Central memory CD8-positive, alpha-beta T cell (primary cell): ENCODE data around the gene NYAP1.
"Not testable (repeated sequence)": the region's sequence is repeated elsewhere in the genome, so short reads cannot be mapped to it uniquely, and the experiment has no call there.

Source experiments
- ATAC-seq: fragments of 150-1000 bp; cut with Tn5 transposase; replicated peaks from 2 replicates; pipeline ENCODE4 v1.10.0; 2022; ENCODE audit warnings: mild to moderate bottlenecking, moderate FRiP score, moderate number of reproducible peaks; ENCODE audit not compliant: poor library complexity, severe bottlenecking; ENCODE audit errors: extremely low read depth
- DNase-seq, 2 donors: peaks; one replicate each; pipeline ENCODE4 v3.0.0; 2021; ENCODE audit warnings: low spot score in 2 of 2
- H3K27ac Mint-ChIP-seq: one replicate; pipeline ENCODE4 v1.8.0; 2022; ENCODE audit warnings: low read depth, mild to moderate bottlenecking, moderate library complexity, mixed read lengths
- H3K27me3 Mint-ChIP-seq: one replicate; pipeline ENCODE4 v1.8.0; 2022; ENCODE audit warnings: mixed read lengths
- H3K36me3 Mint-ChIP-seq: one replicate; pipeline ENCODE4 v1.8.0; 2022; ENCODE audit warnings: mild to moderate bottlenecking, moderate library complexity, mixed read lengths; ENCODE audit not compliant: insufficient read depth
- H3K4me1 Mint-ChIP-seq: one replicate; pipeline ENCODE4 v1.8.0; 2022; ENCODE audit warnings: mixed read lengths
- H3K4me3 Mint-ChIP-seq: one replicate; pipeline ENCODE4 v1.8.0; 2022; ENCODE audit warnings: mild to moderate bottlenecking, moderate library complexity, mixed read lengths
- H3K9me3 Mint-ChIP-seq: one replicate; pipeline ENCODE4 v1.8.0; 2022; ENCODE audit warnings: mixed read lengths

The NYAP1 gene

GRCh38 chr7:100490483-100491191 lies 6.9 kb downstream of the NYAP1 start:
- H3K36me3 Mint-ChIP-seq: peaks cover 6% of the 10 kb centered on the region
- peaks cover 11% of the 10 kb centered on the region for H3K27me3 Mint-ChIP-seq
- peaks cover 11% of the 10 kb centered on the region for H3K4me1 Mint-ChIP-seq
- no peaks in the 10 kb centered on the region for H3K9me3 Mint-ChIP-seq
- H3K27ac Mint-ChIP-seq: no peak overlapping the region
- ATAC-seq (no peak), DNase-seq (no peak)
- no peak overlapping the region for H3K4me3 Mint-ChIP-seq

- H3K4me3 Mint-ChIP-seq: no peak overlapping the region
- H3K27me3 Mint-ChIP-seq: peaks cover 11% of the 10 kb centered on the region
- DNase-seq (no peak), ATAC-seq (no peak)
- H3K27ac Mint-ChIP-seq: no peak overlapping the region
- H3K36me3 Mint-ChIP-seq: peaks cover 6% of the 10 kb centered on the region
- no peaks in the 10 kb centered on the region for H3K9me3 Mint-ChIP-seq
- peaks cover 11% of the 10 kb centered on the region for H3K4me1 Mint-ChIP-seq
These were observed 7.5 kb downstream of the NYAP1 start for GRCh38 chr7:100491192-100491578.

DNA sequence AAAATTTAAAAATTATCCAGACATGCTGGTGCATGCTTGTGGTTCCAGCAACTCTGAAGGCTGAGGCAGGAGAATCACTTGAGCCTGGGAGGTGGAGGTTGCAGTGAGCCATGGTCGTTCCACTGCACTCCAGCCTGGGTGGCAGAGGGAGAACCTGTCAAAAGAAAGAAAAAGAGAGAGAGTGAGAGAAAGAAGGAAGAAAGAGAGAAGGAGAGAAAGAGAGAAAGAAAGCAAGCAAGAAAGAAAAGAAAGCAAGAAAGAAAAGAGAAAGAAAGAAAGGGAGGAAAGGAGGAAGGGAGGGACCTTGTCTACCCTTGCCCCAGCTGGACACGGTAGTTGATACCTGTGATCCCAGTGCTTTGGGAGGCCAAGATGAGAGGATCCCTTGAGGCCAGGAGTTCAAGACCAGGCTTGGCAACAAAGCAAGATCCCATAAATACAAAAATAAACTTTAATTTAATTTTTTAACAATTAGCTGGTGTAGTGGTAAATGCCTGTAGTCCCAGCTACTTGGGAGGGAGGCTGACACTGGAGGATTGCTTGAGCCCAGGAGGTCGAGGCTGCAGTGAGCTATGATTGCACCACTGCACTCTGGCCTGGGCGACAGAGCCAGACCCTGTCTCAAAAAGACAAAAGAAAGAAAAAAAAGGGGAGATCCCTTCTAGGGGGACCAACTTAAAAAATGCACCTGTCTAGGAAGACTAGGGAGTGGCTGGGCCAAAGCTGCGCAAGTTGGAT lies 9.2 kb downstream of the NYAP1 start:
- Mint-ChIP-seq H3K27me3 (peaks cover 11% of the 10 kb centered on the region), H3K4me3 (peak overlapping the region; percentile 71), H3K4me1 (peaks cover 11% of the 10 kb centered on the region), H3K36me3 (peaks cover 6% of the 10 kb centered on the region), H3K27ac (no peak overlapping the region), H3K9me3 (no peaks in the 10 kb centered on the region)
- no peak for ATAC-seq
- no peak for DNase-seq

DNA sequence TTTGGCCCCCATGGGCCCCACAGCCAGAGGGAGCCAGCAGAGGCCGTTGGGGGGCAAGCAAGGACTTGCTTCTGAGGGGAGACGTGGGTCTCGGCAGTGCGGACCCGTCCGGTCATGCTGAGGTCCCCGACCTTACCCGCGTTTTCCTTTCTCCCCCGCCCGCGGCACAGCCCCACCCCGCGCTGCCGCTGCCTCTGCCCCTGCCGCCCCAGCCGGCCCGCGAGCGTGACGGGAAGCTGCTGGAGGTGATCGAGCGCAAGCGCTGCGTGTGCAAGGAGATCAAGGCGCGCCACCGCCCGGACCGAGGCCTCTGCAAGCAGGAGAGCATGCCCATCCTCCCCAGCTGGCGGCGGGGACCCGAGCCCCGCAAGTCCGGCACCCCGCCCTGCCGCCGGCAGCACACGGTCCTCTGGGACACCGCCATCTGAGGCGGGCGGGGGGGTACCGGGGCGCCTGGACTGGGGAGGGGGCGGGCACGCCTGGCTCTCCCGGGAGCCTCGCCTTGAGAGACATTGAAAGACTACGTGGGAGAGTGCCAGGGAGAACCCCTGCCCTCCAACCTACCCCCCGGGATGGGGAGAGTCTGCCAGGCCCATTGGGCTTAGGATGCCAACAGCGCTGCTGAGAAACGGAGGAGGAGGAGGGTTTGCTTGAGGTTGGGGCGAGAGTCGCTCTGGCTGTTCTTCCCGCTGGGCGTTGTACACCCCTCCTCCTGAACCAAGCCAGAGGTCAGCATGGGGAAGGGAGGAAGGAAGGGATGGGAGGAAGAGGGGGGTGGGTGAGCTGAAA lies 9.9 kb downstream of the NYAP1 start:
- Mint-ChIP-seq H3K27me3 (peaks cover 11% of the 10 kb centered on the region), H3K4me1 (peaks cover 11% of the 10 kb centered on the region), H3K9me3 (no peaks in the 10 kb centered on the region), H3K36me3 (peaks cover 6% of the 10 kb centered on the region), H3K4me3 (peak overlapping the region; percentile 71), H3K27ac (no peak overlapping the region)
- ATAC-seq (peak; percentile 71), DNase-seq (no peak)

- Mint-ChIP-seq H3K4me3 (no peak overlapping the region), H3K27ac (no peak overlapping the region), H3K36me3 (peaks cover 4% of the 10 kb centered on the region), H3K9me3 (no peaks in the 10 kb centered on the region), H3K4me1 (peaks cover 11% of the 10 kb centered on the region), H3K27me3 (peaks cover 11% of the 10 kb centered on the region)
- no peak for ATAC-seq
- no peak for DNase-seq
These were observed 12.8 kb downstream of the NYAP1 start for GRCh38 chr7:100496509-100496908.

- not testable (repeated sequence) for H3K36me3 Mint-ChIP-seq, H3K27me3 Mint-ChIP-seq, ATAC-seq, DNase-seq, H3K9me3 Mint-ChIP-seq, H3K27ac Mint-ChIP-seq, H3K4me1 Mint-ChIP-seq, H3K4me3 Mint-ChIP-seq
These were observed 17.0 kb downstream of the NYAP1 start for GRCh38 chr7:100500743-100501142.

DNA sequence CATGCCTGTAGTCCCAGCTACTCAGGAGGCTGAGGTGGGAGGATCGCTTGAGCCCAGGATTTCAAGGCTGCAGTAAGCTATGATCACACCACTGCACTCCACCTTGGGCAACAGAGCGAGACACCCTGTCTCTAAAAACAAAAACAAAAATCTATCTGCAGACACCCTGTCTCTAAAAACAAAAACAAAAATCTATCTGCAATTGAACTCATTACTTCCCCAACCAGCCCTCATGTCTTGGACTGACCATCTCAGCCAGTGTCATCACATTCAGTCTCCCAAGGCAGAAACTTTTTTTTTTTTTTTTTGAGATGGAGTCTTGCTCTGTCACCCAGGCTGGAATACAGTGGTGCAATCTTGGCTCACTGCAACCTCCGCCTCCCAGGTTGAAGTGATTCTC lies 20.3 kb downstream of the NYAP1 start:
- not testable (repeated sequence) for H3K36me3 Mint-ChIP-seq, H3K27ac Mint-ChIP-seq, H3K4me3 Mint-ChIP-seq, ATAC-seq, H3K4me1 Mint-ChIP-seq, H3K9me3 Mint-ChIP-seq, DNase-seq, H3K27me3 Mint-ChIP-seq

DNA sequence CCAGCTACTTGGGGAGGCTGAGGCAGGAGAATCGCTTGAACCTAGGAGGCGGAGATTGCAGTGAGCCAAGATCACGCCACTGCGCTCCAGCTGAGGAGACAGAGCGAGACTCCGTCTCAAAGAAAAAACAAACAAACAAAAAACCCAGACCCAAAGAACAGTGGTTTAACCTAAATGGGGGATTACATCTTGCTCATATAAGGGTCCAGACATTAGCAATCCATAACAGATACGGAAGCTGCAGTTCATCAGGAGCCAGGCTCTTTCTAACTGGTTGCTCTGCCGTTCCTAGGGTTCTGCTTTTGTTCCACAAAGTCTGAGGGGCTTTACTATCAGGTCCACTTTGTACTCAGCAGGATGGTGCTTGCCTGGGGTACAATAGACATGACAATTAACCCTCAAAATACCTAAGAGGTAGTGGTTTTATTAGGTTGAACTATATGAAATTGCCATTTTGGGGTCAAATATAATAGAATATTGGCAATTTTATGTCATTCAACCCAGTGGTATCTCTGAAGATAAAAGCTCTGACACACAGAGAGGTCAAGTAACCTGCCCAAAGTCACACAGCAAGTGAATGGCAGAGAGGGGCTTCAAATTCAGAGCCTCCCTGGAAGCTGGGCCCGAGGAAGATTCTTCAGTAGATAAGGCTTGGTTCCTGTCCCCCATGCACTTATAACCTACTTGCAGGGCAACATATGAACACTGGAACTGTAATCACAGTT lies 21.3 kb downstream of the NYAP1 start:
- Mint-ChIP-seq H3K27me3 (no peaks in the 10 kb centered on the region), H3K9me3 (no peaks in the 10 kb centered on the region), H3K4me1 (no peaks in the 10 kb centered on the region), H3K4me3 (no peak overlapping the region), H3K36me3 (no peaks in the 10 kb centered on the region), H3K27ac (no peak overlapping the region)
- DNase-seq (no peak), ATAC-seq (no peak)

GRCh38 chr7:100506356-100506923 lies 22.7 kb downstream of the NYAP1 start:
- H3K9me3 Mint-ChIP-seq: no peaks in the 10 kb centered on the region
- no peak overlapping the region for H3K27ac Mint-ChIP-seq

GRCh38 chr7:100509231-100509630 lies 25.5 kb downstream of the NYAP1 start:
- Mint-ChIP-seq H3K27me3 (no peaks in the 10 kb centered on the region), H3K36me3 (no peaks in the 10 kb centered on the region), H3K27ac (no peak overlapping the region), H3K4me1 (peaks cover 5% of the 10 kb centered on the region), H3K9me3 (no peaks in the 10 kb centered on the region), H3K4me3 (no peak overlapping the region)
- ATAC-seq (no peak), DNase-seq (no peak)

More at GRCh38 chr7:100506356-100506923, 22.7 kb downstream of the NYAP1 start:
- no peaks in the 10 kb centered on the region for H3K27me3 Mint-ChIP-seq
- ATAC-seq (no peak), DNase-seq (no peak)
- H3K4me1 Mint-ChIP-seq: no peaks in the 10 kb centered on the region
- no peak overlapping the region for H3K4me3 Mint-ChIP-seq
- H3K36me3 Mint-ChIP-seq: no peaks in the 10 kb centered on the region

DNA sequence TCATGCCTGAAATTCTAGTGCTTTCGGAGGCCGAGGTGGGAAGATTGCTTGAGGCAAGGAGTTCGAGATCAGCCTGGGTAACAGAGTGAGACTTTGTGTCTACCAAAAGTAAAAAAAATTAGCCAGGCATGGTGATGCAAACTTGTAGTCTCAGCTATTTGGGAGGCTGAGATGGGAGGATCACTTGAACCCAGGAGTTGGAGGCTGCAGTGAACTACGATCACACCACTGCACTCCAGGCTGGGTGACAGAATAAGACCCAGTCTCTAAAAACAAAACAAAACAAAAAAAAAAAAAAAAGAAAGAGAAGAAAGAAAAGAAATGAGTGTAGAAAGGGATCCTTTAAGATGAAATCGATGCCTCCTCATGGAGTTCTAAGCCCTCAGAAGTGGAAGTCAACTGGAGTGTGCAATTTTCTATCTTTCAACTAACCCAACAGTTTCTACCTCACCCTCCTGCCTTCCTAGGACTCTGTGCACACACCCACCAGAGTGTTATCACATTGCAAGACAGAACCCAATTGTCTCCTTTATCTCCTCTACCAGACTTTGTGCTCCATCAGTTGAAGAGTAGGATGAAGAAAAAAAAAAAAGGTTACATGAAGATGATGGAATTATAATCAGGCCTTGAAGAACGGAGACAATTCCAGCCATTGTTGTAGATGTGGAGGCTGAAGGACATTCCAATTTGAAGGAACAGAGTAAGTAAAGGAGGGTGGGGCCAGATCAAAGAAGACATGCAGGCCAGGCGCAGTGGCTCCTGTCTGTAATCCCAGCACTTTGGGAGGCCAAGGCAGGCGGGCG lies 26.9 kb downstream of the NYAP1 start:
- no peak for ATAC-seq
- Mint-ChIP-seq H3K4me3 (no peak overlapping the region), H3K27ac (no peak overlapping the region), H3K36me3 (no peaks in the 10 kb centered on the region), H3K9me3 (no peaks in the 10 kb centered on the region), H3K4me1 (peaks cover 11% of the 10 kb centered on the region), H3K27me3 (no peaks in the 10 kb centered on the region)
- no peak for DNase-seq
